SK-N-MC (cell line): Measurements from ENCODE around the gene DDX56.

Experiments
- EZH2 ChIP-seq: fragments of 200-600 bp; sonication (generic); IDR thresholded peaks from one replicate; pipeline ENCODE4 v1.6.1; 2017; ENCODE audit warnings: antibody characterized with exemption
- FOXP2 ChIP-seq: optimal IDR thresholded peaks from 2 replicates; pipeline ENCODE3; 2011; ENCODE audit warnings: mild to moderate bottlenecking, moderate library complexity; ENCODE audit not compliant: insufficient read depth; ENCODE audit errors: extremely low read length, control extremely low read depth
- POLR2AphosphoS5 ChIP-seq: IDR thresholded peaks from 2 replicates; pipeline ENCODE4 v1.6.1; 2012; ENCODE audit warnings: mild to moderate bottlenecking, low read depth, low read length, borderline replicate concordance

- TF ChIP-seq EZH2: no peak
- no peak for TF ChIP-seq POLR2AphosphoS5
- no peak for TF ChIP-seq FOXP2
These were observed 672 bp upstream of the DDX56 start for GRCh38 chr7:44574287-44574872.
